Measurements from ENCODE around the gene FAM117A. TPM values are rescaled to one million over a fixed set of nuclear protein-coding genes. Genes with fewer than 3 reads are reported as not detected.

Gene FAM117A
- total and polyA plus RNA-seq, 2 donors (not counting 3 experiments of a cell fraction or from before 2014, with no cell fraction given): 12.2 to 24.1 TPM

DNA sequence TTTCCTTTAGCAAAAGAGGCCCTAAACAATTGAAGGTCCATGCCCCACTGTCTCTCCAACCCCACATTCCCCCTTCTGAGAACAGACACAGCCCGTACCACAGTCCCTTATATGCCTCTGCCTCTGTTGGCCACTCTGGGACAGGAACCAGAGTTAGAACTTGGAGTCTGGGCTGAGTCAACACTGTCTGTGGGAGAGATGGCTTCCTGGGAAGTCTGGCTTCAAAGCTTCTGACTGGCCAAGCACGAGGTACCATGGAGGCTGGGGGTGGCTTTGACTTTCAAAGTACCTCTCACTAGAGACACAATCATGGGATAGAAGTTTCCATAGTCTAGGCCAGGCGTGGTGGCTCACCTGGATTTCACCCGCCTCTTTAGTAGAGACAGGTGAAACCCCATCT is 71.2 kb downstream of the FAM117A start:
- no peak overlapping the region for H3K9ac ChIP-seq (replicated peaks; ENCODE audit: extremely low read depth, insufficient read depth, low read length)
- no peak overlapping the region for H3K4me2 ChIP-seq (ENCODE audit: insufficient read depth, low read length)

More for the DNA sequence above, 71.2 kb downstream of the FAM117A start:
- H3K9me1 ChIP-seq (replicated peaks; ENCODE audit: control insufficient read depth, extremely low read depth, insufficient read depth, low read length): no peaks in the 10 kb centered on the region
- no peaks in the 10 kb centered on the region for H3K9me3 ChIP-seq (replicated peaks; ENCODE audit: control insufficient read depth, insufficient read depth, low read length)
- no TSS peak for BruUV-seq (replicated peaks)
- TF ChIP-seq, protein P1, sequence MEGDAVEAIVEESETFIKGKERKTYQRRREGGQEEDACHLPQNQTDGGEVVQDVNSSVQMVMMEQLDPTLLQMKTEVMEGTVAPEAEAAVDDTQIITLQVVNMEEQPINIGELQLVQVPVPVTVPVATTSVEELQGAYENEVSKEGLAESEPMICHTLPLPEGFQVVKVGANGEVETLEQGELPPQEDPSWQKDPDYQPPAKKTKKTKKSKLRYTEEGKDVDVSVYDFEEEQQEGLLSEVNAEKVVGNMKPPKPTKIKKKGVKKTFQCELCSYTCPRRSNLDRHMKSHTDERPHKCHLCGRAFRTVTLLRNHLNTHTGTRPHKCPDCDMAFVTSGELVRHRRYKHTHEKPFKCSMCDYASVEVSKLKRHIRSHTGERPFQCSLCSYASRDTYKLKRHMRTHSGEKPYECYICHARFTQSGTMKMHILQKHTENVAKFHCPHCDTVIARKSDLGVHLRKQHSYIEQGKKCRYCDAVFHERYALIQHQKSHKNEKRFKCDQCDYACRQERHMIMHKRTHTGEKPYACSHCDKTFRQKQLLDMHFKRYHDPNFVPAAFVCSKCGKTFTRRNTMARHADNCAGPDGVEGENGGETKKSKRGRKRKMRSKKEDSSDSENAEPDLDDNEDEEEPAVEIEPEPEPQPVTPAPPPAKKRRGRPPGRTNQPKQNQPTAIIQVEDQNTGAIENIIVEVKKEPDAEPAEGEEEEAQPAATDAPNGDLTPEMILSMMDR (IDR thresholded peaks at IDR 0.05; ENCODE audit: extremely low read depth in 1 of 2, insufficient read depth in 1 of 2, low read depth in 1 of 2, low read length in 2 of 2): no peak
- no peak for TF ChIP-seq JUN (IDR thresholded peaks at IDR 0.05; ENCODE audit: borderline replicate concordance, insufficient read depth, insufficient read length, low read depth)
- TF ChIP-seq FOS (IDR thresholded peaks at IDR 0.05; ENCODE audit: borderline replicate concordance, insufficient read depth, low read length): no peak
- TF ChIP-seq POLR2A (IDR thresholded peaks at IDR 0.05; ENCODE audit: low read depth, low read length): no peak
- TF ChIP-seq, protein P2, sequence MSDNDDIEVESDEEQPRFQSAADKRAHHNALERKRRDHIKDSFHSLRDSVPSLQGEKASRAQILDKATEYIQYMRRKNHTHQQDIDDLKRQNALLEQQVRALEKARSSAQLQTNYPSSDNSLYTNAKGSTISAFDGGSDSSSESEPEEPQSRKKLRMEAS (IDR thresholded peaks at IDR 0.05; ENCODE audit: insufficient read depth, insufficient read length): no peak
- TF ChIP-seq EZH2 (IDR thresholded peaks at IDR 0.05; ENCODE audit: borderline replicate concordance, low read depth, low read length, severe bottlenecking): no peak
- TF ChIP-seq POLR2AphosphoS5 (IDR thresholded peaks at IDR 0.05; ENCODE audit: insufficient read depth, low read depth, low read length): no peak
- no peak for TF ChIP-seq MYC (IDR thresholded peaks at IDR 0.05; ENCODE audit: low read depth, low read length)
- no peak for TF ChIP-seq GATA2 (IDR thresholded peaks at IDR 0.05; ENCODE audit: insufficient read depth, insufficient read length, low read depth, low read length)
- H3K4me3 ChIP-seq (replicated peaks in 1 of 3; ENCODE audit: insufficient read depth in 1 of 3, low read depth in 1 of 3, low read length in 3 of 3): no peak overlapping the region
- no peak overlapping the region for H3K27ac ChIP-seq (ENCODE audit: insufficient read depth, low read depth, low read length)
- H4K20me1 ChIP-seq (replicated peaks; ENCODE audit: control insufficient read depth, extremely low read depth, insufficient read depth, low read length): no peaks in the 10 kb centered on the region
- intact Hi-C loops (cut with micrococcal nuclease): no loop called here
- CTCF ChIA-PET: interaction anchor here (24.3 kb wide), 1 partner anchor 122 kb away, joined by 786 read pairs; the partner anchor contains the start of gene NXPH3
- FAIRE-seq (no peak), DNase-seq (ENCODE audit: low read depth, low spot score) (no peak)
- dilution Hi-C loops (cut with MboI; ENCODE audit: extremely low pct_ligation_motif_present, low sequenced_read_pairs): no loop called here
- H3K79me2 ChIP-seq (ENCODE audit: control insufficient read depth, insufficient read depth, low read length): no peaks in the 10 kb centered on the region
- H3K27me3 ChIP-seq (ENCODE audit: control insufficient read depth in 2 of 2, insufficient read depth in 2 of 2, low read length in 2 of 2): no peaks in the 10 kb centered on the region
- POLR2A ChIA-PET: no interaction called here
- H2AFZ ChIP-seq (ENCODE audit: low read depth, low read length): peak overlapping the region; percentile 41
- peaks cover 34% of the 10 kb centered on the region for H3K4me1 ChIP-seq (ENCODE audit: control insufficient read depth, extremely low read depth, insufficient read depth, low read length)
- H3K36me3 ChIP-seq (ENCODE audit: control insufficient read depth in 2 of 2, extremely low read depth in 1 of 2, insufficient read depth in 2 of 2, low read length in 2 of 2): no peaks in the 10 kb centered on the region

Measured in endothelial cell of umbilical vein (primary cell).